Cerebellar nuclear complex (tissue), 1 donor: ENCODE results near the gene CDKAL1.

ENCODE experiments used
- DNase-seq, 2 experiments: peaks; one replicate each; lab custom pipeline; 2025; lab: John Stamatoyannopoulos, UW

Gene CDKAL1

DNA sequence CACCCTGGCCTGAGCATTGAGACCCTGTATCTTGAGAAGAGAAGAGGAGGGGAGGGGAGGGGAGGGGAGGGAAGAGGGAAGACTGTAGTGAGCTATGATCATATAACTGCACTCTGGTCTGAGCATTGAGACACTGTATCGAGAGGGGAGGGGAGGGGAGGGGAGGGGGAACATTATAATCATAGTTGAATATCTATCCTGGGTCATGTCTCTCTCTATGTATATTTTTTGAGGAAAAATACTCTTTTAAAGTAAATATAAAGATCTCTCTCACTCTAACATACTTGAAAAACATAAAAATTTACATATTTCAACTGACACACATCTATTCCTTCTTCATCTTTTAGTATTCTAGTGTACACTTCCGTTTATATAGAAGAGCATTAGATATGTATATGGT is 431.0 kb downstream of the CDKAL1 start:
- no peak for DNase-seq

- DNase-seq = no peak
These were observed 431.7 kb downstream of the CDKAL1 start for GRCh38 chr6:20965915-20966314.

DNA sequence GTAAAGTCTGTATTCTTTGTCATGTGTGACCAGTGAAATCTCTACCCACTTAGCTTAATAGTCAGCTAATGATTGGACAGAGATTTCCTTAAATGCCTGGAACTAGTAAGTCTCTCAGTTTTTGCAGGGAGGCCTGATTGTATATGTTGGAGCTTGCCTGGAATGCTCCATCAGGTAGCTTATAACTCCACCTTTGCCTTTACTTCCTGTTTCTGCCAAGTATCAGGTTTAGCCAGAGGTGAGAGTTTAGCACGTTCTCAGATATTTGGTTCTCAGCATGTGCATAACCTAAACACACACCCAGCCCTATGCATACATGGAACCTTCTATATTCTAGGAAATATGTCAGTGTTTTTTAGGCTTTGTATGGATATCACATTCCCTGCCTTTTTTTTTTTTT is 435.3 kb downstream of the CDKAL1 start:
- DNase-seq = no peak

- no peak for DNase-seq
These were observed 442.2 kb downstream of the CDKAL1 start for GRCh38 chr6:20976391-20976918.

DNA sequence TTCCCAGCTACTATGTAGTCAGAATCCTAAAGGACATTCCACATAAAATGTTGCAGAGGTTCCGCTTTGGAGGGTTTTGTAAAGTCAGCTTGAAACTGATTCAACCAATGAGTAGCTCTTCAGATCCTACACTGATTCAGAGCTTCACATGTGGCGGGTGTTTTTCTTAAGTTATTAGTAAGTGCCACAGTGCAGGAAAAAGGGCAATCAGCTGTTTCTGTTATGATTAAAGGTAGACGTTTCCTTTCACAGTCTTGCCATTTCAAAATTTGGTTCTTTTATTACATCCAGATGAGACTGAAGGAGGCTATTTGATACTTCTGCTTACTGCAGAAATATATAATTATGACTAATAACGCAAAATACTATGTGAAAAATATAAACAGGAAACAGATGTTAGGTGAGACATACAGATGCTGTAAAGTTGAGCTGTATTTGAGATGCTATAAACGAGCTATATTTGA is 443.9 kb downstream of the CDKAL1 start:
- DNase-seq = no peak

DNA sequence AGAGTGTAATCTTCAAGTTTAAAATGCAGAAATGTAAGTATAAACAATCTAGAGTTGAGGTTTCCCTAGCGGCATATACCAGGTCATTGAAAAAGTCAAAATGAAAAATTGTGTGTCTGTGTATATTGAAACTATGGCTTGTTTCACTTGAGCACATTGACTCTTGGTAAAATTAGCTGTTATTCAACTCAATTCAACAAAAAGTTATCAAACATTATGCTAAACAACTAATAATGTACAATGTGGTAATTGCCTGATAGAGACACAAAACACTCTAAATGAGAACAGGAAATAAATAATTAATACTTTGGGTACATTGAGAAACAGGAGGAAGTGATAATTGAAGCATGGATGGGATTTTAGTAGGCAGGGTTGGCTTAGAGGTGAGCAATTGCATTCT is 444.8 kb downstream of the CDKAL1 start:
- DNase-seq = no peak

GRCh38 chr6:20983961-20984360 is 449.7 kb downstream of the CDKAL1 start:
- no peak for DNase-seq

GRCh38 chr6:20985821-20986220 is 451.6 kb downstream of the CDKAL1 start:
- DNase-seq = no peak

DNA sequence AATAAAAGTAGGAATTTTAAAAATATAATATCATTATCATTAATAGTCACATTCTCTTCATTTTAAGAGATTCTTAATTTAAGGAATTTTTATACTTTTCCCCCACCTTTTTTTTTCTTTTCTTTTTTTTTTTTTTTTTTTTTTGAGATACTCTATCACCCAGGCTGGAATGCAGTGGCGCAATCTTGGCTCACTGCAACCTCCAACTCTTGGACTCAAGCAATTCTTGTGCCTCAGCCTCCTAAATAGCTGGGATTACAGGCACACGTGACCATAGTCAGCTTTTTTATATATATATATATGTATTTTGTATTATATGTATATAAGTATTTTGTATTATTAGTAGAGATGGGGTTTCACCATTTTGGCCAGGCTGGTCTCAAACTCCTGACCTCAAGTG is 457.7 kb downstream of the CDKAL1 start:
- DNase-seq = no peak

DNA sequence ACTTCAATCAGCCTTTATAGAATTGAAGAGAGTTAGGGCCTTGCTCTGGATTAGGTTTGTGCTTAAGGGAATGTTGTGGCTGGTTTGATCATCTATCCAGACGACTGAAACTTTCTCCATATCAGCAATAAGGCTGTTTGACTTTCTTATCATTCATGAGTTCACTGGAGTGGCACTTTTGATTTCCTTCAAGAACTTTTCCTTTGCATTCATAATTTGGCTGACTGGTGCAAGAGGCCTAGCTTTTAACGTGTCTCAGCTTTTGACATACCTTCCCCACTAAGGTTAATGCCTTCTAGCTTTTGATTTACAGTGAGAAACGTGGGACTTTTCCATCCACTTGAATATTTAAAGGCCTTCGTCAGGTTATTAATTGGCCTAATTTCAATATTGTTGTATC is 461.8 kb downstream of the CDKAL1 start:
- no peak for DNase-seq

DNA sequence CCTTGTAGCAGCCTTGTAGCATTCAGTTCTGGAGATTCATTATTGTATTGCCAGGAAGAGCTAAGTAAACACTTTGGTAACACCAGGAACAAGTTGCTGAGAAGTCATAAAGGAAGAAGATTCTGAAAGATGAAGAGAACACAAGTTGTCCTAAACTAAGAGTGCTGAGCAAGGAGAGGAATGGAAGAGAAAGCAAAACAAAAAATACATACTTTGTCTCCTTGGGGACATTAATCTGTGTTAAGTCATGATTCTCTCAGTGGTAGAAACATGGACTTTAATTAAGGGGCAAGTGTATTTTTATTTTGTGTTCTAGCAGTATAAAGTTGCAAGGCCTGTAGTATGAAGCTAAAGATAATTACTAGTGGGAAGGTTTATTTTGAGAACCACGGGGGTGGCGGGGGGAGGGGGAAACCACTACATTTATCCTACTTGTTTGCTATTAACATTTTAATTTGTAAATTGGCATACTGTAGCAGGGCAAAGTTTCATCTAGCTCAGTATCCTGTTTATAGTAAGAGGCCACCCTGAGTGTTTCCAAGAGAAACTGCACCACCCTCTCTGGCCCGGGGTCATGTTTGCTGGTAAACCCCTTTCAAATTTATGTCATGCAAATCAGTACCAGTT is 463.0 kb downstream of the CDKAL1 start:
- DNase-seq = no peak

GRCh38 chr6:20997770-20998147 is 463.5 kb downstream of the CDKAL1 start:
- no peak for DNase-seq

DNA sequence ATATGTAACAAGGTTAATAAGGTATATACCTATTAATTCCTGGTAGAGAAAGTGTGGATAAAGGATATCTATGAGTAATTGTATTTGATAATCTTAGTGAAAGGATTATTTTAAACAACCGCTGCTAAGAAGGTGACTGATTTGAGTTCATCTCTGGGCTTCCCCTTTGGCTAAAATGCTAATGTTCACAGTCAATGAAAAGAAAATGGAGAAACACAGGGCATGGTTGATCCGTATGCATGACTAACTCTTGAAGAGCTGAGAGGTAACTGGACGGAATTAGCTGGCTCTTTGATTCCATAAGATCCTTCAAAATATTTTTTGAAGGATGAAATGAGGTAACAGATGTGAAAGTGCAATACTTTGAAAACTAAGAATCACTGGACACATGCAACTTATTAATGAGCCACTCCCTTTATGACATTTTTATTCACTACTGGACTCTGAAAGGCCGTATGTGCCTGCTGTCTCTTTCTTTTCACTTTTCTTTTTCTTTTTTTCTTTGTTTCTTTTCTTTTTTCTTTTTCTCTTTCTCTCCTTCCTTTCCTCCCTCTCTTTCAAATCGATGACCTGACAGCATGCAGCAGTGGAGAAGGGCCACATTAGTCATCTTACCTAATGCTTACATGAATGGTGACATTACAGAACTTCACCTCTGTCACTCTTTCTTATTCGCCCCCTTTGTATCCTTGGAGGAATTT is 464.6 kb downstream of the CDKAL1 start:
- DNase-seq = no peak

DNA sequence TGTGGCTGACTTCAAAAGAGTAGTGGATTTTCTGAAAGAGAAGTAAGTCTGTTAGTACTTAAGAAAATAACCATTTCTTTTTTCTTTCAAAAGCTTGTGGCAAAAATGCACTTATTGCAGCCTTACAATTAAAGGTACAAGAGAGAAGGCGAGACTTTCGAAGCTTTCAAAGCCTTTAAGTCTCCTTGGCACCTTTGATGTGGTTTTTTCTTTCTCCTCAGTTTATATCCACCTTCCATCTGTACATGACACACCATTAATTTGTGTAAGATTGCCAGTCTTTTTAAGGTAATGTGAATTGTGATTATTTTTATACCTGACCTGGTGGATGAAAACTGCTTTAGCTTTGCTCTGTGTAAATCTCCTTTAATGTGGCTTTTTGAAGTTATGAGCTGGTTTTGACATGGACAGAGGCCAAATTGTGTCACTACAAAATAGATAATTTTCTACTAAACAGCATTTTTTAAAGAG is 466.1 kb downstream of the CDKAL1 start:
- DNase-seq = no peak

- no peak for DNase-seq
These were observed 467.5 kb downstream of the CDKAL1 start for GRCh38 chr6:21001736-21002135.

GRCh38 chr6:21003780-21004541 is 469.7 kb downstream of the CDKAL1 start:
- no peak for DNase-seq

- no peak for DNase-seq
These were observed 471.7 kb downstream of the CDKAL1 start for GRCh38 chr6:21005816-21006570.

DNA sequence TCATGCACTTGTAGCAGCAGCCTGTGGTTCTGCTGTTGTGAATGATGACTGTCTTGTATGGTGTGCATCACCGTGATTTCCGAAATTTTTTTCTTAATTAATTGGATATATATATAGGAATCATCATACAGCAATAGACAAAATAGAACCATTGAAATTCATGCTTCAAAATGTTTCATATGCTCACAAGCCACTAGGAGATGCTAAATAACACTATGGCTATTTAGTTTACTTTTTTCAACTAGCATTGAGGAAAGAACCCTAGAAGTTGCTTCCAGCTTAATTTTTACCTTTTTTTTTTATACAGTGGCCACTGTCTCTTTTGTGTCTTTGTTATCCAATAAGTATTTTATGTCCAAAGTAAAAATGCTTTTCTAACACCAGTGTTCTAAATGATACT is 485.4 kb downstream of the CDKAL1 start:
- DNase-seq = no peak

DNA sequence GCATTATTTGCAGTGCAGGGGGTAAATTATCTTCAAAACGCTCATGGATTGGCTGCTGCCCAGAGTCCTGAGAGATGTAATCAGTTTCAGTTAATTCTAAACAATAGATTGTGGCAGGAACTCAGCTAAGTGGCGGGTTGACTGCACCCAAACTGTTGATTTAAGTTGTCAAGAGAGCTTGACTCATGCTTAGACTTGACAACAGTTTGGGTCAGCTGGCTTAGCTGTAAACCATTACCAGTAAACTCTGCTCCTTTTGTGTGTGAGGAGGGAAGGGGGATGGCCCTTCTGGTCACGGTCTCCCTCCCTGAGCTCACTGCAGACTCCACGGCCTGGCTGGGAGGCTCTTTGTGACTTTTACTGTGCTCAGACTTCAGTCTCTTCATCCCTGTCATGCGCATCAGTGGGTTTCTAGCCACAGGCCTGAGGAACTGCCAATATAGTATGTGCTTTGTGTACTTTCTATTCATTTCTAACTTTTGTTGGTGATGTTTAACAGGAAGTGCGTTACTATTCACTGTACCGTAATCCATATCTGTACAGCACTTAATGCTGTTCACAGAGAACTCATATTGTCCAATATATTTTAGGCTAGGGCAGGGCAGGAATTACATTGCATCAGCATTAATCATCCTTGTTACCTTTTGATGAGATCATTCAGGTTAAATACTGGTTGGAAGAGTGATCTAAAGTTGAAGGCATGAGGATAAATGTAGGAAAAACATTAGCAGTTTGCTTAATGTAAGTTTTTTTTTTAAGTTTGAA is 488.3 kb downstream of the CDKAL1 start:
- DNase-seq = no peak

DNA sequence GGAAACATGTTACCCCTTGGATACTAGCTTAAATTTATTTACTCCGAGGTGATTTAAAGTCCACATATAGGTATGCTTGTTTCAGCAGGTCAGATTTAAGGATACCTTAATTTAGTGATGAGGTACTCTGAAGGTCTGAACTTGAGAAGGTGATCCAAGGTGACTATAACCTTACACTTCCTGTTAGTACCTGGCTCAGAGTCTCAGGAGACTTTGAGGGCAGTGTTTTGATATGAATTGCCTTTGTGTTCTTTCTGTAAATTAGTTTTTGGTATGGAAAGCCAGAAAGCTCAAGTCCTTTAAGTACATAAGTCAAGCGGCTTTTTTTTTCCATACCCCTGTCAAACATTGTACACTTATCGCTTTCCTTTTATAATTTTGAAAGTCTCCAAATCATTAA is 489.0 kb downstream of the CDKAL1 start:
- no peak for DNase-seq

- no peak for DNase-seq
These were observed 490.4 kb downstream of the CDKAL1 start for GRCh38 chr6:21024616-21025015.
